Thyroid gland (tissue), 4 donors: ENCODE results near the gene PSTPIP1. TPM values are rescaled to one million over a fixed set of nuclear protein-coding genes. Genes with fewer than 3 reads are reported as not detected.

Experiments used
- DNase-seq, 2 donors: peaks; one replicate each; pipeline ENCODE4 v3.0.0-alpha.2; 2019
- H3K27ac ChIP-seq, 3 donors: fragments of 200-600 bp; sonication (generic); 1 replicate in 2 of 3; 2 replicates in 1 of 3; pipeline ENCODE4 v1.5.1; 2016 to 2019; ENCODE audit warnings: mild to moderate bottlenecking in 1 of 3, moderate library complexity in 1 of 3
- H3K27me3 ChIP-seq: fragments of 200-600 bp; sonication (generic); one replicate; pipeline ENCODE4 v1.5.1; 2019
- H3K36me3 ChIP-seq, 2 donors: fragments of 200-600 bp; sonication (generic); one replicate each; pipeline ENCODE4 v1.5.1; 2016 to 2019
- H3K4me1 ChIP-seq, 2 donors: fragments of 200-600 bp; sonication (generic); one replicate each; pipeline ENCODE4 v1.5.1; 2017 to 2019
- H3K4me3 ChIP-seq, 3 donors: fragments of 200-600 bp; sonication (generic); replicated peaks in 1 of 3; 1 replicate in 2 of 3; 2 replicates in 1 of 3; pipeline ENCODE4 v1.5.1; 2016; ENCODE audit warnings: mild to moderate bottlenecking in 1 of 3
- H3K9me3 ChIP-seq: fragments of 200-600 bp; sonication (generic); one replicate; pipeline ENCODE4 v1.5.1; 2017
- CTCF ChIP-seq, 6 experiments: fragments of 200-600 bp in 3 of 6; fragments of 450-650 bp in 3 of 6; sonication (generic) in 3 of 6; IDR thresholded peaks; one replicate each; pipeline ENCODE4 v1.5.1; 2016 to 2019; ENCODE audit warnings: antibody characterized with exemption in 6 of 6, mild to moderate bottlenecking in 2 of 6, inconsistent platforms in 1 of 6, moderate library complexity in 1 of 6
- POLR2A ChIP-seq, 2 donors: fragments of 450-650 bp; IDR thresholded peaks; one replicate each; pipeline ENCODE4 v1.6.1; 2017; ENCODE audit warnings: antibody characterized with exemption in 2 of 2, mild to moderate bottlenecking in 2 of 2, moderate library complexity in 1 of 2
- WGBS, 2 donors: methylation state at CpG; one replicate each; pipeline ENCODE4 v1.1.5; 2017; 5-methylcytosine and 5-hydroxymethylcytosine counted together
- intact Hi-C: fragments of 100-400 bp; cut with DNase I; formaldehyde crosslinking; loops from one replicate; pipeline ENCODE4 v1.15.1; 2023
- total RNA-seq, 4 donors: library from RNA; depleted of rRNA; stranded (reverse); fragments of >200 nt; gene quantifications; one replicate each; pipeline ENCODE4 v1.2.3, GENCODE V29; 2016

PSTPIP1 gene
- total RNA-seq, 4 donors from 2014 or later, result 1.4 to 6.9 (median 3.7) TPM

- H3K9me3 ChIP-seq, result no peaks in the 10 kb centered on the region
- no peaks in the 10 kb centered on the region for H3K36me3 ChIP-seq
- TF ChIP-seq CTCF (IDR thresholded peaks at IDR 0.05) (no peak), POLR2A (IDR thresholded peaks at IDR 0.05) (no peak)
- no peak for DNase-seq
- WGBS, 2 donors, result 92 to 93% methylated on average over 3 of the region's 3 CpGs
- no peak overlapping the region for H3K27ac ChIP-seq
- intact Hi-C loops, result no loop called here
- no peaks in the 10 kb centered on the region for H3K4me1 ChIP-seq
- H3K4me3 ChIP-seq, result no peak overlapping the region
- no peaks in the 10 kb centered on the region for H3K27me3 ChIP-seq
Observed at GRCh38 chr15:76986743-76987142, 8.2 kb upstream of the PSTPIP1 start.

- Histone ChIP-seq H3K27me3 (no peaks in the 10 kb centered on the region), H3K4me3 (no peak overlapping the region), H3K36me3 (no peaks in the 10 kb centered on the region), H3K9me3 (no peaks in the 10 kb centered on the region), H3K27ac (no peak overlapping the region), H3K4me1 (no peaks in the 10 kb centered on the region)
- no peak for DNase-seq
- intact Hi-C loops, result no loop called here
- 88 to 91% methylated on average over 6 of the region's 6 CpGs for WGBS, 2 donors
- TF ChIP-seq POLR2A (IDR thresholded peaks at IDR 0.05) (no peak), CTCF (IDR thresholded peaks at IDR 0.05) (no peak)
Observed at GRCh38 chr15:76987276-76987675, 7.7 kb upstream of the PSTPIP1 start.

GRCh38 chr15:76987896-76988860, 6.7 kb upstream of the PSTPIP1 start:
- Histone ChIP-seq H3K4me1 (no peaks in the 10 kb centered on the region), H3K27ac (no peak overlapping the region), H3K4me3 (no peak overlapping the region), H3K9me3 (no peaks in the 10 kb centered on the region), H3K36me3 (no peaks in the 10 kb centered on the region), H3K27me3 (no peaks in the 10 kb centered on the region)
- intact Hi-C loops, result no loop called here
- DNase-seq, result no peak
- WGBS, 2 donors, result 59 to 72% methylated on average over 11 of the region's 11 CpGs
- TF ChIP-seq POLR2A (IDR thresholded peaks at IDR 0.05), result no peak

- H3K27ac ChIP-seq, result no peak overlapping the region
- no peaks in the 10 kb centered on the region for H3K27me3 ChIP-seq
- no peaks in the 10 kb centered on the region for H3K4me1 ChIP-seq
- WGBS, 2 donors, result 76 to 85% methylated on average over 12 of the region's 12 CpGs
- no peak overlapping the region for H3K4me3 ChIP-seq
- no peak for DNase-seq
- no peaks in the 10 kb centered on the region for H3K36me3 ChIP-seq
- intact Hi-C loops, result no loop called here
- H3K9me3 ChIP-seq, result no peaks in the 10 kb centered on the region
- TF ChIP-seq POLR2A (IDR thresholded peaks at IDR 0.05) (no peak), CTCF (IDR thresholded peaks at IDR 0.05) (no peak)
Observed at GRCh38 chr15:76988867-76989780, 5.8 kb upstream of the PSTPIP1 start.

GRCh38 chr15:76991048-76991447, 3.9 kb upstream of the PSTPIP1 start:
- intact Hi-C loops, result no loop called here
- Histone ChIP-seq H3K36me3 (no peaks in the 10 kb centered on the region), H3K9me3 (no peaks in the 10 kb centered on the region), H3K4me1 (no peaks in the 10 kb centered on the region), H3K27me3 (no peaks in the 10 kb centered on the region), H3K27ac (no peak overlapping the region), H3K4me3 (no peak overlapping the region)
- no peak for DNase-seq
- TF ChIP-seq POLR2A (IDR thresholded peaks at IDR 0.05) (no peak), CTCF (IDR thresholded peaks at IDR 0.05) (no peak)
- 87 to 89% methylated on average over 7 of the region's 7 CpGs for WGBS, 2 donors
